ENCODE data around the gene KCNQ1.

Gene KCNQ1

DNA sequence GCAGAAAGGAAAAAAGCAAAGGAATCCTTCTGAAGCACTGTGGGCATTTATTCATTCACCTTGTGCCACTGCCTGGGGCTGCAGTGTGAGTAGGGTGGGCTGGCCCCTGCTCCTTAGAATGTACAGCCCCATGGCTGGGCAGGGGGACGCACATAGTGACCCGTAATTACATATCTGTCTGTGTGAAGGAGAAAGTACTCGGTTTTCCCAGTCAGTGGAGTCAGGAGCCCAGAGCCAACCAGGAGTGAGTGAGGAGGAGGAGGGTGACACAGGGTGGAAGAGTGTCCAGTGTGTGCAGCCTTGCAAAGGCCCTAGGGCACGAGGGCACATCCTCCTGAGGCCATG lies 348.9 kb downstream of the KCNQ1 start:
- no peak for DNase-seq (ENCODE audit: low read depth, low spot score)

DNA sequence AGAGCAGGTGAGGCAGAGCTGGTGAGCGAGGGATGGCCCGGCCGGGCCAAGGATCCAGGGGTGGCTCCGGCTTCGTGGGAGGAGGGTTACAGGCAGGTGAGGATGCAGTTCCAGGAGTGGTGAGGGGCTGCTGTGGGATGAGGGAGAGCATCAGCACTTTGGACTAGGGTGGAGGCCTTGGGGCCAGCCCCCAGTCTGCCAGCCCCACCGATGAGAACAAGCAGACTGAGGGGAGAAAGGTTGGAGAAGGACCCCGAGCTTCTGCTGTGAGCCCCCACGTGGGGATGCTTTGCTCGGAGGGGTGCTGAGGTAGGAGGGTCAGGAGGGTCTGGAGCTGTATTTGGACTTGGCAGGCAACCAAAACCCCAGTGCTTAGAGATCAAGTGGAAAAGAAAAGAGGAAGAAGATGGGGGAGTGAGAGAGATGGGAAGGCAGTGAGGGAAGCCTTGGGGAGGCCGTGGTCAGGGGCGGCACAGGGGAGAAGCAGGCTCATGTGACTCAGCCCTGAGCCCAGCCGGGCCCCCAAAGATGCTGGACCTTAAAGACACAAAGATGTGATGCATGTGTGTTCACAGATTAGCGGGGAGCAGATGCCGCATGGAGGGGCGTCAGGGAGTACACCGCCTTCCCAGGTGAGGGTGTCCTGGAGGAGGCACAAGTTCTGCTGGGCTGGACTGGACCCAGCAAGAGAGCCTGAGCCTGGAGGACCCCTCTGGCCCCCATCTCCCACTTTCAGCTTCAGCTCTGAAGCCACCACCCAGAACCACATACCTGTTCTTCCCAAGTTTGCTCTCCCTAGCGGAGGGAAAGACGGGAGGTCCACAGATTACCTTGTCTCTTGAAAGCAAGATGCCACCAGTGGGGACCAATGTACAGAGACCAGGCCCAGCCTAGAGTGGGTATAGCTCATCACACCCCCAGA lies 349.5 kb downstream of the KCNQ1 start:
- no peak for DNase-seq (ENCODE audit: low read depth, low spot score)

DNA sequence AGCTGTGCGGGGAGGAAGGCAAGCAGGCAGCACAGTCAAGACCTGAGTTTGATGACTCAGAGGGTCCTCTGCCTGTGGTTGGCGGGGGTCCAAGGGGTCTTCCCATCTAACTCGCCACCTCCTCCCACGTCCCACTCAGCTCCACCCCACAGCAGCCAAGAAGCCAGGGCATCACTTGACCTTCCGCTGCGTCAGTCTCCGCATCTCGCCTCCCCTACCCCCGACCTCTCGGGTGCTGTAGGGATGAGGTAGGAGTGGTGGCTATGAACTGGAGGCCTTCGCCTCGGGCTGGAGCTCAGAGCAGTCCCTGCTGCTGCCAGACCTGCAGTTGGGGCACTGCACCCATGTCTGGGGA lies 350.1 kb downstream of the KCNQ1 start:
- DNase-seq (ENCODE audit: low read depth, low spot score): no peak

DNA sequence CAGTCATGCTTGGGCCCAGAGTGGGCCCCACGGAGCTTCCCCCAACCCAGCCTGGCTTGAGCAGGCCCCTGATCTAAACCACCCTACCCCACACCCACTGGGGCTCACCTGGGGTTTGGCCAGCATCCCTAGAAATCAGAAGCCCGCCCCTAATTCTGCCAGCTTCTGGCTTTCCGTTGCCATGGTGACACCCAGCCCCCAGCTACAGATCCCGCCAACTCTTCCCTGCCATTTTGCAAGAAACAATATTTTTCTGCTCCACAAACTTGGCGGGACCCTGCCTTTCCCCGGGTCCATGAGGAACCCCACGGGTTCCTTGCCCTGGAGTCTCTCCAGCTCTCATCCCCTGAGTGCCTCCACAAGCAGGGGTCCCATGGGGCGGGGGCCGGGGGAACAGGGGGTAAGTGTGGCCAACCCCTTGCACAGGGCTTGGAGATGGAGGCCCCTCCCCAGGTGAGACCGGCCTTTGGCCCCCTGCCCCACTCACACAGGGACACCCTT lies 350.7 kb downstream of the KCNQ1 start:
- no peak for DNase-seq (ENCODE audit: low read depth, low spot score)

DNA sequence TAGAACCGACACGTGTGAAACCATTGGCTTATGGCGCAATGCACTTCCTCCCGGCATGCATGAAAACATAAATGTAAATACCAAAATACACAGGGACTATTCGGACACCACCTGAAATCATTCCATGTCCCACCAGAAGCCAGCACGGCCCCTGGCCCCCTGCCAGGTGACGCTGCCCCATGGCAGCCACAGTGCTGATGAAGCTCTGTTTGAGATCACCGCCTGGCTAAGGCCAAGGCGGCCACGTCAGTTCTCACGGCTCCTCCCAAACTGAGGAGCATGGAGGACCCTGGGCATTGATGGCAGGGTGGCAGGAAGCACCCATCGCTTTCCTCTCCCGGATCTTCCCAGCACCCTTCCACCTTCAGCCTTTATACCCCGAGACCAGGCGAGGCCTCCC lies 351.3 kb downstream of the KCNQ1 start:
- DNase-seq (ENCODE audit: low read depth, low spot score): no peak

DNA sequence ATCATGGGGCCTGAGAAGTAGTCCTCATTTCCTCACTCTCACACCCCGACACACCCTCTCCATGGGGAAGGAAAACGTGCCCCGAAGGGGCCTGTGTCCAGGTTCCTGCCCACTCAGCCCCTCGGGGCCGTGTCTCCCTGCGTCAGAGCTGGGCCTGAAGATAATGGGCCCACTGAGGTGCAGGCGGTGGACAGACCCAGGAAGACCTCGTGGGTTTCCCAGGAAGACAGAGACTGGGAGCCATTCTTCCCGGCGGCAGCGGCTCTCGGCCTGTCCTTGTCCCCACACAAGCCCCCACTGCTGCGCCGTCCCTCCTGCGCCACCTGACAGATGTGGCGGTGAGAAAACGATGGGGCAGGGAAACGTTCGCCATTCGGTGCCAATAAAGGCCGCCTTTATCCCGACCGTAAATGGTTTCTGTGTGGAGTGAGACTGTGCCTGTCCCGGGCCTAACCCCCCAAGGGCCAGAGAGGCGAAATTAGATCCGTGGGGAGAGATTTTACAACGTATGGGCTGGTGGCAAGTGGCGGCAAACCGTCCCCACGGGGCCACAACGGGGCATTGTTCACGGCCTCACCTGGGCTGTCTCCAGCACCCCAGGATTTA lies 351.8 kb downstream of the KCNQ1 start:
- DNase-seq (ENCODE audit: low read depth, low spot score): no peak

DNA sequence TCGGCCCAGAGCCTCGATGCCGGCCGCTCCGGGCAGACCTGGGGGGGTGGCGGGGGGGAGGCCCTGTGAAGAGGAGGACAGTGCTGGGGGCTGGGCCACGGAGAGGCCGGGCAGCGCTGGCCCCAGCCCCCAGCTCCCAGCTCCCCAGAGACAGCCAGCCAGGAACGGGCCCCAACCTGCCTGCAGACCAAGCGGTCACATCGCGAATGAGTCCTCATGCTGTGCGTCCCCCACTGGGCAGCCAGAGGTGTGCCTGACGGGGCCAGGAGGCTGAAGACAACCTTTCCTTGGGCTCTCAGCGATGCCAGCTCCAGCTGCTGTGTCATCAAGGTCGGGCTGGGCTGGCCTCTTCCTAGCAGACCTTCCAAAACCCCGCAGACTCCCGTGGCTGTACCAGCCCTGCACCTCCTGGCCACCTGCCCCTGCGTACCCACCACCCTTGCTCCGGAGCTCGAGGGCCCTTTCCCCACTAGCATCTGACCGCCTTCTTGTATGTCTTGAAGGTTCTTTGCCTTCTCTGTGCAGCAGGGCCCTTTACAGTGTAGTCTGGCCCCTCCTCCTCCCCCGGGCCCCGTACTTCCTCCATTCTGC lies 352.4 kb downstream of the KCNQ1 start:
- no peak for DNase-seq (ENCODE audit: low read depth, low spot score)

DNA sequence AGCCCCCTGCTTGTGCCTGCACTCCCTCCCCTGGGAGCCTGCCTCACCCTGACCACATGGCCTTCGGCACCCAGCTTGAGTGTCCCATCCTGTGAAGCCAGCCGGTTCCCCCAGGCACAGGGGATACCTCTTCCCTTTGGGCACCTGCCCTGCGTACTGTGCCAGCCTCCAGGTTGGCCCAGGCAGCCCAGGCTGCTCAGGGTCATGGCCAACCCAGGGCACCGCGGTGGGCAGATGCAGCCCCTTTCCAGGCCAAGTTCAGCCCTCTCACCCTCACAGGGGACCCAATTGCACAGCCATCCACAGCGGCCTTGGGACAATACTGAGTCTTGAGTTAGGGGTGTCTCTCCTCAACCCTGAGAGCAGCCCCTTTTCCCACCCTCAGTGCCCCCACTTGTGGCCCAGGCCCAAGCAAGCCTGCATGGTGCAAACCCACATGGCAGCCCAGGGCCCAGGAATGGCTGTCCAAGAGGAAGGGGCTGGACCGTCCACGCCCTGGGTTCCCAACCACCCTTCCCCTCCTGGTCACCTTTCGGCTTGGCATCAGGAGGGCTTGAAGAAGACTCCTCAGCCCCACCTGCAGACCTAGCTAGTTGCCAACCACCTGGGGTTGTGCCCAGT lies 353.0 kb downstream of the KCNQ1 start:
- no peak for DNase-seq (ENCODE audit: low read depth, low spot score)

DNA sequence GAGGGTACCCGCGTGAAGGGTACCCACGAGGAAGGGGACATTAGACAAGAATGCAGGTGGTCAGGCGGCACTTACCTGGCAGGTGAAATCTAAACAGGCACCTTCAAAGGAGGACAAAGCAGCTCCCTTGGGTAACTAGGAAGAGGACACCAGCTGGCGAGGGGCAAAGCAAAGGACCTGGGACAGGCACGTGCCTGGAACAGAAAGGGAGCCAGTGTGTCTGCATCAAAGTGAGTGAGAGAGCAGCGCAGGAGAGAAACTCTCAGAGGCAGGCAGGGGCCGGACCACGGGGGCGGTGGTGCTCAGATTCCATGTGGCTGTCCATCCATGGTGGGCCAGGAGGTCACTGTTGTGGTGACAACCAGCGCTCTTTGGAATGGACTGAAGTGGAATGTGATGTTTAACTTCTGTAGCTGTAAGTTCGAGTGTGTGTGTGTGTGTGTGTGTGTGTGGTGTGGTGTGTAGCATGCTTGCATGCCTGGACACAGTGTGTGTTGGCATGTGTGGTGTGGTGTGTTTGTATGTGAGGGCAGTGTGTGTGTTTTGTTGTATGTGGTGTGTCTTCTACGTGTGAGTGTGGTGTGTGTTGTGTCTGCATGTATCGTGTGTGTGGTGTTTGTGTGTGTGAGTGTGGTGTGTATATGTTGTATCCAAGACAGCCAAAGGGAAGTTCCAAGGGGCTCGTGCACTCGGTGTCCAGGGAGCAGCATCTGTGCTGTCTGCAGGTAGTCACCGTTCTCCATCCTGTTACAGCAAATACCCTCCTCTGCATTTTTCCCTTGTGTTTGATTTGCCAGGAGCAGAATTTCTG lies 354.3 kb downstream of the KCNQ1 start:
- DNase-seq (ENCODE audit: low read depth, low spot score): no peak

DNA sequence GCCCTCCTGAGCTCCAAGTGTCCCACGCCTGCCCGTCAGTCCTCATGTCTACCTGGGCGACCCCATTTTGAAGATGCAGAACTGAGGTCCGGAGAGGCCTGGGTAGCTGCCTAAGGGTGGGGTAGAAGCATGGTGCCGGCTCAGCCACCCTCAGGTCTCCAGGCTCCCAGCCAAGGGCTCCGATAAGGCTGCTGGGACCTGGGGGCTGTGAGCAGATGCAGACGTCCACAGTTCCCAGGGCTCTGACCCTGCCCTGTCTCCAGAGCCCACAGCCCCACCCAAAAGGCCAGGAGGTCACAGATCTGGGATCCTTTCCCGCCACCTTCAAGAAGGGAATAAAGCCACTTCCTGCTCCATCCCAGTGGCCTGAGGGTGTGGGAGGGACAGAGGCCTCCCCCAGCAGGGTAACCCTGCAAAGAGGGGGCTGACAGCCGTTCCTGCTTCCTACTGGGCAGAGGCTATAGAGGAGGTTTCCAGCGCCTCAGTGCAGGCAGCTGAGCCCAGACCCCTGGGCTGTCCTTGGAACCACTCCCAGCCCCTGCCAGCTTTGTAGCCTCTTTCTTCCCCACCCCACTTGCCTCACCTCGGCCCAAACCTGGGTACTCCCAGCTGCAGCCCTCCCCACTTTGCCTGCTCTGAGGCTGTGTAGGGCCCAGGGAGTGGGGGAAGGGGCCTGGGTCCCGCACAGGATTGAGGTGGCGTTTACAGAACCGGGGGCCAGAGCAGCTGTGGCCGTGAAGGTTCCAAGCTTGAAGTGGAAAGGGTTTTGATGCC lies 355.3 kb downstream of the KCNQ1 start:
- DNase-seq (ENCODE audit: low read depth, low spot score): no peak

DNA sequence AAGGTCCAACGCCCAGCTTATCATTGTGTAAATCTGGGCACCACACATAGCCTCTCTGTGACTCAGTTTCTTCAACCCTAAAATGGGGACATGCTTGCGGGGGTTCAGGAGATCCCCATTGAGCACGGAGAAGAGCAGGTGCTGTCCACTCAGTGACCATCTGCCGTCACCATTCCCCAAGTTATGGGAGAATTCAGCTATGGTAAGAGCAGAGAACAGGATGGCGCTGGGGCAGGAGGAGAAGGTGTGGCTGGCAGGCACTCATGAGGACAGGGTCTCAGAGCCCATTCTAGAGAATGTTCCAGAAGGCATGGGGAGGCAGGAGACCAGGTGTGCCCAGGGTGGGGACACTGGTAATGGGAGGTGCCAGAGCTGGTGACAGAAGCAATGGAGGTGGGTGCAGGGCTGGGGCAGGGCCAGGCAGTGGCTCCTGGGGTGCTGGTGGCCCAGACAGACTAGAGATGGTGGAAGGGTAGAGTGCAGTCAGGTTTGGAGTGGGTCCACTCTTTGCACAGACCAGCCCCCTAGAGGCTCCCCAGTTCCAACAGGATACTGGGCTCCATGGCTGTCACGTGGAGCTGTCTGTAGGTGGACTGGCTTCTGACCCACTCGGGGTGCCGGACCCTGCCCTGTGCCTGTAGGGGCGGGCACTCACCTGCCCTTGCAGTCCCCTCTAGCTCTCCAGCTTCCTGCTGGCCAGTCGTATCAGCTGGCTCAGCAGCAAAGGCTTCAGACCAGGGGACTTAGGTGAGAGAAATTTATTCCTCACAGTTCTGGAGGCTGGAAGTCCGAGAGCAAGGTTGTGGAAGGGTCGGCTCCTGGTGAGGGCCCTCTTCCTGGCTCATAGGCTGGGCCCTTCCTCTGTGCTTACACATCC lies 356.1 kb downstream of the KCNQ1 start:
- no peak for DNase-seq (ENCODE audit: low read depth, low spot score)

DNA sequence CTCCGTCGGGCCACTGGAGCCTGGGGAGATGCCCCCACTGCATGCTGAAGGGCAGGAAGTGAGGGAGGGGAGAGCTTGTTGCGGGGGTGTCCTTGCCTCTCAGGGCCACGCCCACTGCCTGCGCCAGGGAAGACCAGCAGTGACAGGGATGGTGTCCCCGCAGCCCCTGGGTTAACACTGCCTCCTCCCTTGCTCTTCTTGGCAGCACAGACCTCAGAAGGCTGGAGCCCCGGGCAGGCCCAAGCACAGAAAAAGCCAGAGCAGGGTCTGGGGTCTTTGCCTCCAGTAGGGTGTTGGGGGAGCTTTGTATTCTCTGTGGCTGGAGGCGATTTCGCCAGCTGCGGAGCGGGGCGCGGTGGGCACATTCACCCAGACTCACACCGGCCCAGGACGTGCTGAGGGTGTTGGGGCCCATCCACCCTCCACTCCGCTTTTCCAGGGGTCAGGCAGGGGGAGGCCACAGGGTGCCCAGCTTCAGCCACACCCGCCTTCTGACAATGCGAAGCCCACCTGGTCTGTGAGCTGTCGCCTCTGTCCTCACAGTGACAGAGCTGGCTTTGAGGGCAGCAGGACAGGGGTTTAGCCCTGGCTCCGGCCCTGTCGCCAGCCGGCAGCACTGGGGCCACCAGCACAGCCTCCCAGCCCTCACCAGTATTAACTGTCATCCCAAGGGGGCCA lies 357.0 kb downstream of the KCNQ1 start:
- DNase-seq (ENCODE audit: low read depth, low spot score): no peak

DNA sequence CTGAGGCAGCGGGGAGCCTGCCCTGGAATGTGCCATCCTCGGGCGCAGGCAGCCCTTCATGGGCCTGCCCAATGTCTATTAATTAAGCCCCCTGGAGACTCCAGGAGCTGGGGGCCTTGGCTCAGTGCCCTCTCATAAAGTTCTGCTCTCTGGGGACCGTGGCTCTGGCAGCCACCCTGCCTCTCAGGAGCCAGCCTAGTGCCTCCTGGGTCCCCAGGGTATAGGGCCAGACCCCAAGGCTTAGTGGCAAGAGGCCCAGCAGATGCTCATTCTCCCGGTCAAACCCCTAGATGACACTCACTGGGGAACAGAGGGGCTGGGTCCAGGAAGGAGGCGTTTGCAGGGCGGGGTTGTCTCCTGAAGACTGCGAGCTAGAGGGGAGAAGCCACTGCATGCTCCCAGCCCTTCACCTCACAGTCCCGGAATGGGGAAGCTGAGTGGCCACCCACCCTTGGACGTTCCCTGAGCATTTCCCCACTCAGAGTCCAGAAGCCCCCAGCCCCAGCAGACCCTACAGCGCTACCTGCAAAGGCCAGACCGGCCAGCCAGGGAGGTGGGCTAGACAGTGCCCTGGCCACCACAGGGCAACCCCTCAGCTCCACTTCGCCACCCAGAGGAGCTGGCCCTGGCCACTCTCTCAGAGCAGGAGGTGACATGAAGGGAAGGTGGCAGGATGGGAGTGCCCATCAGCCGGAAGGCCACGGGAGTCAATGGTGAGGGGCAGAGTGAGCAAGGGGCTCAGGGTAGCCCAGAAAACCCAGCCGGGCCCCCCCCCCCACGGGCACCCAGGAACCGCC lies 357.8 kb downstream of the KCNQ1 start:
- no peak for DNase-seq (ENCODE audit: low read depth, low spot score)

DNA sequence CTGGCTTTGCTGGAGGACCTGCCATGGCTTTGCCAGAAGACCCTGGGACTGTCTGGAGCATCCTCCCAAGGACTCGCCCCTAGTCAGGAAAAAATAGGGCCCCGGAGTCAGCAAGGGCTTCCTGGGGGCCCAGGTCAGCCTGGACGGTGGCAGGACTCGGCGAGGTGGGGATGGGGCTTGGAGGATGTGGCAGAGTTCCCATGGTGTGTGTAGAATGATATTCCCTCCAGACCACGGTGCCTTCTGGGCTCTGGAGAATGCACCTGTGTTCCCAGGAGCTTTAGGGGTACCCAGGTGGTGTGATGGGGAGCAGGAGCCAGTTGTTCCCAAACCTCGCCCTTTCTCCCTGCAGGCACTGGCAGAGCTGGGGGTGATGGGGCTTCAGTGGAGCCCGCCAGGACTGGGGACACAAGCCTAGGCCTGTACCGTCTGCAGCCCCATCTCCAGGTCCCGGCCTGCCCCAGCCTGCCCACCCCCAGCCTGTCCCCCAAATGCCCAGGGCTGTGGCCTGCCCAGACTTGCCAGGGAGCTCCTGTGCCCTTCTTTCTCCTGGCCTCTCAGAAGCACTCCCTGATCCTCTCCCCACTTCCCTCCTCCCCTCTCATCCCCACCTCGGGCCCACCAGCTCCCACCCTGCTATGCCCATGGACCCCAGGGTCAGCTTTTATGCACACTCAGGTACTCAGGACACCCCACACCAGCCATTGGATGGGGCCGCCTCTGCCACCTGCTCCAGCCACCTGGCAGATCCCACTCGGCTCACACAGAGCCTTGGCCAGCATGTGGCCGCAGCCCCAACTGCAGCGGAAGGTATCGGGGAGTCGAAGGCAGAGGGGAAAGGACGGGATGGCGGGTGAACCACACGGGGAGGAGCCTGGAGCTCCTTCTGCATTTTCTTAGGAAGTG lies 358.6 kb downstream of the KCNQ1 start:
- DNase-seq (ENCODE audit: low read depth, low spot score): no peak

DNA sequence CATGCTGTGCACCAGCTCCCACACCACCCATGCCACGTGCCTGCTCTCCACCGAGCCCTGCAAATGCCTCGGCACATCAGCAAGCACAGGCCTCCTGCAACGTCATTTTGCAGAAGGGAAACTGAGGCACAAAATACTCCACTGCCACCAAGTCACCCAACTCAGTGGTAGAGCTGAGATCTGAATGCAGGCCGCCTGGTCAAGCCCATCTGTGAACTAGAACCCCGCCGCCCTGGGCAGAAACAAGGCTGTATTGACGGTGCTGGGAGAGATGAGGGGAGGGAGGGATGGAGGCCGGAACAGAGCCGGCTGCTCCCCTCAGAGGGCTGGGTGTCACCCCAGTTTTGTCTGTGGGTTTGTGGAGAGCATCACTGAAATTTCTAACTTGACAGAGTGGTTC lies 359.4 kb downstream of the KCNQ1 start:
- DNase-seq (ENCODE audit: low read depth, low spot score): no peak

DNA sequence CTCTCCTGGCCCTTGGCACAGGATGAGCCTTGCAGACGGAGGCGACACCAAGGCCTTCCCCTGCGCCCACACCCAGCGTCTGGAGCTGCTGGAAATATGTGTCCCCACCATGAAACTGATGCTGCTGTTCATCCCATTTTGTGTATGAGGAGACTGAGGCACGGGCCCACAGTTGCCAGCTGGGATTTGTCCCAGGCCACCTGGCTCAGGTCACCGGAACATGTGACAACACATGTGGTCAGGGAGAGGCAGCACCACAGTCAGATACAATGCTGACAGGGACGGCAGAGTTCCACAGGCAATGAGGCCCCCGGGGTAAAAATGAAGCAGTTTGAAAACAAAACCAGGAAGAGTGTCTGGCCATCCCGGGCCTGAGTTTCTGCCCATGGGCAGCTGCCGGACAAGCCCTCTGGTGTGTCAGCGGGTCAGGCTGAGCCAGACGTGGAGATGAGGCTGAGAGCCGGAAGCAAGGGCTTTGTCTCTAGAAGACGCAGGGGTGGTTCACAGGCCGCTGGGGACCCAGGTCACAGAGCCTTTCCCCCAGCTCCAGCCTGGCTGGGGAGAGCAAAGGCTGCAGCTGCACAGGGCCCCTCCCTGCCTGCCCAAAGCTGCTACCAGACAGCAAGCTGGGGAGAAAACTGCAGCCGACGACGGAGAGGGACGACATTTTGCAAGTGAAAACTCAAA lies 360.0 kb downstream of the KCNQ1 start:
- no peak for DNase-seq (ENCODE audit: low read depth, low spot score)

Measured in activated CD4-positive, CD25-positive, alpha-beta regulatory T cell treated with anti-CD3 and anti-CD28 coated beads, Interleukin-2, amount 50 U/mL, for 16 hours (primary cell).